ENCODE data around the gene WNK3. TPM values are rescaled to one million over a fixed set of nuclear protein-coding genes. Genes with fewer than 3 reads are reported as not detected.

Gene WNK3
- total and polyA plus RNA-seq, 2 experiments from 2014 or later = 27.6 to 57.5 TPM

GRCh38 chrX:54157561-54157960 is 200.3 kb downstream of the WNK3 start:
- Histone ChIP-seq H3K27ac (ENCODE audit: low read depth) (no peak overlapping the region), H3K4me2 (no peak overlapping the region), H3K27me3 (ENCODE audit: insufficient read depth) (no peaks in the 10 kb centered on the region), H3K4me1 (ENCODE audit: insufficient read depth) (no peaks in the 10 kb centered on the region), H2AFZ (no peak overlapping the region), H3K4me3 (no peak overlapping the region), H3F3A (replicated peaks; ENCODE audit: low read depth) (no peaks in the 10 kb centered on the region), H4K20me1 (replicated peaks; ENCODE audit: insufficient read depth) (no peaks in the 10 kb centered on the region), H3K36me3 (ENCODE audit: insufficient read depth) (no peaks in the 10 kb centered on the region), H3K9me2 (ENCODE audit: insufficient read depth) (no peaks in the 10 kb centered on the region), H3K79me2 (replicated peaks; ENCODE audit: insufficient read depth) (no peaks in the 10 kb centered on the region)
- TF ChIP-seq NANOG (IDR thresholded peaks at IDR 0.05; ENCODE audit: borderline replicate concordance) (no peak), ZNF114 (CRISPR knock-in tag; IDR thresholded peaks at IDR 0.05) (no peak), ZNF462 (CRISPR knock-in tag; IDR thresholded peaks at IDR 0.05) (no peak), CREB1 (CRISPR knock-in tag; IDR thresholded peaks at IDR 0.05; ENCODE audit: low read depth) (no peak), JUNB (IDR thresholded peaks at IDR 0.05; ENCODE audit: unreplicated experiment) (no peak), POLR2AphosphoS5 (IDR thresholded peaks at IDR 0.05; ENCODE audit: low read depth) (no peak), EZH2phosphoT487 (IDR thresholded peaks at IDR 0.05; ENCODE audit: unreplicated experiment) (no peak), ETS1 (IDR thresholded peaks at IDR 0.05) (no peak), STAT1 (IDR thresholded peaks at IDR 0.05; ENCODE audit: unreplicated experiment) (no peak), REST (IDR thresholded peaks at IDR 0.05; ENCODE audit: unreplicated experiment) (no peak), EZH2 (IDR thresholded peaks at IDR 0.05; ENCODE audit: low read depth, unreplicated experiment) (no peak), ZNF331 (CRISPR knock-in tag; IDR thresholded peaks at IDR 0.05; ENCODE audit: low read depth) (no peak), CTCF (conservative IDR thresholded peaks at IDR 0.05; ENCODE audit: low read depth in 2 of 2) (no peak)
- no peaks in the 10 kb centered on the region for H3K4me1 Mint-ChIP-seq
- H3K27me3 Mint-ChIP-seq (ENCODE audit: insufficient read depth, low read depth, poor library complexity) = no peaks in the 10 kb centered on the region
- ATAC-seq (no peak), DNase-seq (ENCODE audit: low spot score) (no peak)
- H3K27ac Mint-ChIP-seq = no peak overlapping the region
- H3K4me3 Mint-ChIP-seq = no peak overlapping the region
- H3K36me3 Mint-ChIP-seq (ENCODE audit: low read depth) = peaks cover 5% of the 10 kb centered on the region; the same call in 1 of the 3 replicates
- no peaks in the 10 kb centered on the region for H3K9me3 Mint-ChIP-seq
